K562 (cell line): ENCODE data around the gene PLCL1. TPM values are rescaled to one million over a fixed set of nuclear protein-coding genes. Genes with fewer than 3 reads are reported as not detected.

Source experiments
- ATAC-seq: fragments of 200-7000 bp; cut with Tn5 transposase; 3 replicates; pipeline ENCODE4 v1.9.1; 2020; ENCODE audit warnings: moderate library complexity
- BruUV-seq: library from RNA; stranded (reverse); fragments of 400-500 nt; replicated peaks from 2 replicates; lab custom pipeline; 2021; lab: Mats Ljungman, UMichigan
- CTCF ChIA-PET: fragments of 300-600 bp; formaldehyde crosslinking; extraction: SDS; loops from one replicate; lab custom pipeline; 2021; ENCODE audit warnings: low intra/inter-chr PET ratio; lab: Yijun Ruan, JAX
- POLR2A ChIA-PET: fragments of 300-600, 350-650 bp; sonication (Branson Sonifier 250); formaldehyde crosslinking; extraction: SDS; loops from one replicate; lab custom pipeline; 2021; ENCODE audit warnings: antibody characterized with exemption, inconsistent platforms; lab: Yijun Ruan, JAX
- DNase-seq, 4 experiments: peaks; one replicate each; pipeline versions ENCODE4 v3.0.0 to v3.0.0-alpha.2; 2011 to 2018; ENCODE audit warnings: low spot score in 3 of 4, mixed read lengths in 3 of 4; ENCODE audit errors: extremely low read depth in 1 of 4
- FAIRE-seq: peaks from 2 replicates; lab custom pipeline; 2011; peaks lifted over from hg19 to GRCh38; lab: Jason Lieb, UNC
- H2AFZ ChIP-seq: 2 replicates; pipeline ENCODE4 v1.6.0; 2011; ENCODE audit warnings: low read depth, low read length, control low read depth, inconsistent platforms
- H3K27ac ChIP-seq: fragments of 200-600 bp; 3 replicates; pipeline ENCODE4 v1.8.0; 2011; ENCODE audit warnings: low read depth, mild to moderate bottlenecking, control low read depth, inconsistent platforms, low read length, moderate library complexity, mixed read lengths; ENCODE audit errors: extremely low read depth
- H3K27me3 ChIP-seq, 2 experiments: fragments of 300-600 bp in 1 of 2; 2 replicates in 1 of 2; 3 replicates in 1 of 2; pipeline versions ENCODE4 v1.6.0 to v1.8.0; 2011; ENCODE audit warnings: inconsistent platforms in 2 of 2, low read length in 2 of 2, mild to moderate bottlenecking in 1 of 2, mixed read lengths in 1 of 2, moderate library complexity in 1 of 2; ENCODE audit not compliant: control insufficient read depth in 2 of 2, insufficient read depth in 2 of 2
- H3K36me3 ChIP-seq: fragments of 300-600 bp; 3 replicates; pipeline ENCODE4 v1.8.0; 2011; ENCODE audit warnings: mild to moderate bottlenecking, low read length, inconsistent platforms; ENCODE audit not compliant: control insufficient read depth, insufficient read depth
- H3K4me1 ChIP-seq, 2 experiments: fragments of 200-600 bp in 1 of 2; replicated peaks in 1 of 2; 2 replicates in 1 of 2; 3 replicates in 1 of 2; pipeline versions ENCODE4 v1.5.1 to v1.8.0; 2011; ENCODE audit warnings: inconsistent platforms in 2 of 2, low read length in 2 of 2, mild to moderate bottlenecking in 1 of 2, mixed read lengths in 1 of 2, moderate library complexity in 1 of 2; ENCODE audit not compliant: control insufficient read depth in 2 of 2, insufficient read depth in 2 of 2
- H3K4me2 ChIP-seq: 2 replicates; pipeline ENCODE4 v1.6.1; 2011; ENCODE audit warnings: low read length, control low read depth, inconsistent platforms, mixed read lengths; ENCODE audit not compliant: insufficient read depth
- H3K4me3 ChIP-seq: fragments of 200-600 bp; sonication (generic), shearing (Covaris generic); 2 replicates; pipeline ENCODE4 v1.5.1; 2016; ENCODE audit warnings: control low read depth, inconsistent platforms
- H3K79me2 ChIP-seq: fragments of 200-600 bp; 3 replicates; pipeline ENCODE4 v1.8.0; 2011; ENCODE audit warnings: low read length, inconsistent platforms; ENCODE audit not compliant: control insufficient read depth, insufficient read depth
- H3K9ac ChIP-seq, 2 experiments: 2 replicates each; pipeline versions ENCODE4 v1.6.0 to v1.6.1; 2011; ENCODE audit warnings: low read depth in 2 of 2, low read length in 2 of 2, control low read depth in 1 of 2, inconsistent platforms in 1 of 2, mild to moderate bottlenecking in 1 of 2, mixed read lengths in 1 of 2; ENCODE audit not compliant: insufficient read depth in 1 of 2
- H3K9me1 ChIP-seq: one replicate; pipeline ENCODE4 v1.6.0; 2011; ENCODE audit warnings: inconsistent platforms, mild to moderate bottlenecking, low read length, moderate library complexity; ENCODE audit not compliant: control insufficient read depth, insufficient read depth
- H3K9me3 ChIP-seq: replicated peaks from 2 replicates; pipeline ENCODE4 v1.5.1; 2011; ENCODE audit warnings: low read depth, low read length, inconsistent platforms; ENCODE audit not compliant: control insufficient read depth, insufficient read depth
- H4K20me1 ChIP-seq: replicated peaks from 2 replicates; pipeline ENCODE4 v1.6.1; 2011; ENCODE audit warnings: low read length, inconsistent platforms, mixed read lengths; ENCODE audit not compliant: control insufficient read depth, insufficient read depth
- JUND ChIP-seq, 2 experiments: IDR thresholded peaks; 2 replicates in 1 of 2; 3 replicates in 1 of 2; pipeline ENCODE4 v1.6.1; 2011; ENCODE audit warnings: borderline replicate concordance in 2 of 2, low read depth in 2 of 2, low read length in 2 of 2, improper control_type of control experiment in 1 of 2, missing biosample characterization in 1 of 2, missing genetic modification characterization in 1 of 2, missing genetic modification reagents in 1 of 2
- NR2F6 ChIP-seq: fragments of 450-650 bp; formaldehyde crosslinking; IDR thresholded peaks from 2 replicates; pipeline ENCODE4 v1.4.0; 2020; ENCODE audit warnings: mild to moderate bottlenecking
- SNIP1 ChIP-seq: fragments of 450-650 bp; IDR thresholded peaks from 2 replicates; pipeline ENCODE4 v1.7.1; 2017; ENCODE audit warnings: low read depth, mild to moderate bottlenecking
- TFAM ChIP-seq: fragments of 250-450 bp; sonication (Bioruptor Pico); conservative IDR thresholded peaks from 2 replicates; pipeline ENCODE4 v1.5.0; 2021; ENCODE audit warnings: mild to moderate bottlenecking, moderate library complexity
- WGBS: fragments of 100-300 bp; shearing (Covaris generic); methylation state at CpG from one replicate; pipeline ENCODE4 v1.1.6; 2016; ENCODE audit warnings: low coverage, mixed read lengths; ENCODE audit not compliant: insufficient coverage; ENCODE audit errors: missing lambda C conversion rate; 5-methylcytosine and 5-hydroxymethylcytosine counted together
- in situ Hi-C: fragments of 300-500 bp; cut with MboI; formaldehyde crosslinking; loops from 4 replicates; pipeline ENCODE4 v1.15.0; 2018; ENCODE audit warnings: inconsistent platforms, mixed read lengths
- intact Hi-C: fragments of 100-400 bp; cut with micrococcal nuclease; formaldehyde crosslinking; loops from 2 replicates; pipeline ENCODE4 v1.14.2; 2022
- polyA plus RNA-seq, 8 experiments: library from polyadenylated mRNA; depleted of rRNA in 4 of 8; stranded (reverse) in 5 of 8; unstranded in 3 of 8; fragments of >200 nt; fragmentation: Nextera tagmentation in 2 of 8; fragmentation: Illumina TruSeq in 1 of 8; extraction: Ambion mirVana in 2 of 8; extraction: Trizol in 1 of 8; gene quantifications; 2 replicates each; pipeline versions ENCODE4 v1.2.1 to v1.2.3, GENCODE V29; 2011 to 2014; ENCODE audit warnings: inconsistent platforms in 1 of 8, missing spikeins in 1 of 8
- total RNA-seq, 7 experiments: library from RNA; depleted of rRNA in 6 of 7; stranded (reverse); fragments of >200 nt in 6 of 7; fragmentation: Illumina TruSeq in 2 of 7; extraction: Trizol in 2 of 7; gene quantifications; 2 replicates each; pipeline versions ENCODE4 v1.2.1 to v1.2.3, GENCODE V29; 2011 to 2021; ENCODE audit warnings: low replicate concordance in 1 of 7
- TF ChIP-seq, protein P1 (sequence below): sonication (generic); formaldehyde crosslinking; IDR thresholded peaks from 2 replicates; pipeline ENCODE4 v1.8.1; 2023; ENCODE audit warnings: missing genetic modification reagents, mild to moderate bottlenecking, borderline replicate concordance
- TF ChIP-seq, protein P2 (sequence below): fragments of 250-450 bp; sonication (Bioruptor Pico); IDR thresholded peaks from 2 replicates; pipeline ENCODE4 v1.8.0; 2021; ENCODE audit warnings: moderate library complexity, mild to moderate bottlenecking, inconsistent platforms

PLCL1 gene
- total and polyA plus RNA-seq, 9 of the 15 experiments (the other 6 are each of a cell fraction or from before 2014, with no cell fraction given) = 2.0 to 17.7 (median 8.6) TPM

DNA sequence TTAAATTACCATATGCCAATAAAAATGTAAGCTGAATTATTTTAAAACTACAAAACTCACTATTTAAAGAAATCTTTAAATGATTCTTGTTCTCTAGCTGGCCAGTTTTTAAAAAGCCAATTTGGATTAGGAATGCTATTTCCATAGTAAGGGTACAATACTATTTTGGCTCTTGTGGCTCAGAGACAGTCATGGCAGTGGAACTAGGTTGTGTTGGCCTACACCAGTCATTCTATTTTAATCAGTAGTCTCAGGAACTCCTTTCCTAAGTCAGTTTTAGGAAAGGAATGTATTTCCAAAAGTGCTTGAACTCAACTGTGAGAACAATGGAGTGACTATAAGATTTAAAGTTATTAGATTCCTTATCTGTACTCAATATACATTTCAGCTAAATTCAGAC lies 25.1 kb upstream of the PLCL1 start (continued):
- TF ChIP-seq JUND (IDR thresholded peaks at IDR 0.05; ENCODE audit: borderline replicate concordance, low read depth, low read length) = no peak
- TF ChIP-seq JUND (tag; IDR thresholded peaks at IDR 0.05; ENCODE audit: borderline replicate concordance, low read depth, low read length) = no peak
- TF ChIP-seq SNIP1 = no peak
- TF ChIP-seq NR2F6 = no peak

DNA sequence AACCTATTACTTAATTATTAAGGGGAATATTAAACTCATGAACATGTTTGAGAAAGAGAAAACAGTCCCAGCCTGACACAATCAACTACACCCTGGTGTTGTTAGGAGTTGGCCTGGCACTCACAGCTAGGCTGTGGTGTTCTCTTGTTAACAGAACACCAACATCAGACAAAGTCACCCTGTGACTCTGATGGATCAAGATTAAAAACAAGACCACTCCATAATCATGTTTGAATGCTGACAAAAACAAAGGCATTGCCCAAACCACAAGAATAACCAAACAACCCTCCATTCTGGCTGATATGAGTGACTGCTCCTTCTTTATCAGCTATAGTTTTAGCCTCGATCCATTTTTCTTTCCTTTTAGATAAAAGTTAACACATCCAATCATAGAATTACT lies 22.3 kb upstream of the PLCL1 start:
- intact Hi-C loops (no loop called here), in situ Hi-C loops (no loop called here)
- H4K20me1 ChIP-seq = no peaks in the 10 kb centered on the region
- TF ChIP-seq, protein P1, sequence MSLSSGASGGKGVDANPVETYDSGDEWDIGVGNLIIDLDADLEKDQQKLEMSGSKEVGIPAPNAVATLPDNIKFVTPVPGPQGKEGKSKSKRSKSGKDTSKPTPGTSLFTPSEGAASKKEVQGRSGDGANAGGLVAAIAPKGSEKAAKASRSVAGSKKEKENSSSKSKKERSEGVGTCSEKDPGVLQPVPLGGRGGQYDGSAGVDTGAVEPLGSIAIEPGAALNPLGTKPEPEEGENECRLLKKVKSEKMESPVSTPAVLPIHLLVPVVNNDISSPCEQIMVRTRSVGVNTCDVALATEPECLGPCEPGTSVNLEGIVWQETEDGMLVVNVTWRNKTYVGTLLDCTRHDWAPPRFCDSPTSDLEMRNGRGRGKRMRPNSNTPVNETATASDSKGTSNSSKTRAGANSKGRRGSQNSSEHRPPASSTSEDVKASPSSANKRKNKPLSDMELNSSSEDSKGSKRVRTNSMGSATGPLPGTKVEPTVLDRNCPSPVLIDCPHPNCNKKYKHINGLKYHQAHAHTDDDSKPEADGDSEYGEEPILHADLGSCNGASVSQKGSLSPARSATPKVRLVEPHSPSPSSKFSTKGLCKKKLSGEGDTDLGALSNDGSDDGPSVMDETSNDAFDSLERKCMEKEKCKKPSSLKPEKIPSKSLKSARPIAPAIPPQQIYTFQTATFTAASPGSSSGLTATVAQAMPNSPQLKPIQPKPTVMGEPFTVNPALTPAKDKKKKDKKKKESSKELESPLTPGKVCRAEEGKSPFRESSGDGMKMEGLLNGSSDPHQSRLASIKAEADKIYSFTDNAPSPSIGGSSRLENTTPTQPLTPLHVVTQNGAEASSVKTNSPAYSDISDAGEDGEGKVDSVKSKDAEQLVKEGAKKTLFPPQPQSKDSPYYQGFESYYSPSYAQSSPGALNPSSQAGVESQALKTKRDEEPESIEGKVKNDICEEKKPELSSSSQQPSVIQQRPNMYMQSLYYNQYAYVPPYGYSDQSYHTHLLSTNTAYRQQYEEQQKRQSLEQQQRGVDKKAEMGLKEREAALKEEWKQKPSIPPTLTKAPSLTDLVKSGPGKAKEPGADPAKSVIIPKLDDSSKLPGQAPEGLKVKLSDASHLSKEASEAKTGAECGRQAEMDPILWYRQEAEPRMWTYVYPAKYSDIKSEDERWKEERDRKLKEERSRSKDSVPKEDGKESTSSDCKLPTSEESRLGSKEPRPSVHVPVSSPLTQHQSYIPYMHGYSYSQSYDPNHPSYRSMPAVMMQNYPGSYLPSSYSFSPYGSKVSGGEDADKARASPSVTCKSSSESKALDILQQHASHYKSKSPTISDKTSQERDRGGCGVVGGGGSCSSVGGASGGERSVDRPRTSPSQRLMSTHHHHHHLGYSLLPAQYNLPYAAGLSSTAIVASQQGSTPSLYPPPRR (CRISPR knock-in tag) = no peak
- TF ChIP-seq, protein P2, sequence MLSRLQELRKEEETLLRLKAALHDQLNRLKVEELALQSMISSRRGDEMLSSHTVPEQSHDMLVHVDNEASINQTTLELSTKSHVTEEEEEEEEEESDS (CRISPR knock-in tag) = no peak
- TF ChIP-seq TFAM (CRISPR knock-in tag) = no peak
- no peak overlapping the region for H3K27ac ChIP-seq
- ChIA-PET POLR2A (no interaction called here), CTCF (no interaction called here)
- 0 out of 2 replicates have a peak overlapping the region, but pooled peaks have one; percentile 28 for H2AFZ ChIP-seq
- H3K27me3 ChIP-seq = no peaks in the 10 kb centered on the region
- H3K9ac ChIP-seq = no peak overlapping the region
- WGBS = 0% methylated on average over 1 of the region's 1 CpG
- no peaks in the 10 kb centered on the region; a peak in 1 of 5 replicates for H3K4me1 ChIP-seq
- no peak overlapping the region for H3K4me3 ChIP-seq
- H3K36me3 ChIP-seq = no peaks in the 10 kb centered on the region
- no peaks in the 10 kb centered on the region for H3K79me2 ChIP-seq
- H3K9me1 ChIP-seq = no peaks in the 10 kb centered on the region
- no TSS peak for BruUV-seq
- FAIRE-seq (no peak), ATAC-seq (no peak), DNase-seq (no peak)
- no peaks in the 10 kb centered on the region for H3K9me3 ChIP-seq
- no peak overlapping the region for H3K4me2 ChIP-seq
